Erythroblast (primary cell): Measurements from ENCODE around the gene FOSL1.

Source experiments
- GATA1 ChIP-seq: IDR thresholded peaks from 2 replicates; pipeline ENCODE4 v1.6.1; 2011; ENCODE audit warnings: low read depth, mild to moderate bottlenecking, control low read depth, low read length, moderate library complexity
- POLR2A ChIP-seq: IDR thresholded peaks from 2 replicates; pipeline ENCODE4 v1.6.1; 2011; ENCODE audit warnings: mild to moderate bottlenecking, low read length

- no peak for TF ChIP-seq POLR2A
- no peak for TF ChIP-seq GATA1
Measured at GRCh38 chr11:65883786-65884715, 16.1 kb downstream of the FOSL1 start.
